NCI-H226 (cell line): ENCODE results near the gene DCDC1.
"Not testable (repeated sequence)": the region's sequence is repeated elsewhere in the genome, so short reads cannot be mapped to it uniquely, and the experiment has no call there.

Source experiments
- DNase-seq: peaks from one replicate; pipeline ENCODE4 v3.0.0-alpha.2; 2015

DCDC1 gene

GRCh38 chr11:30983776-30984441 is 385.6 kb downstream of the DCDC1 start:
- no peak for DNase-seq

DNA sequence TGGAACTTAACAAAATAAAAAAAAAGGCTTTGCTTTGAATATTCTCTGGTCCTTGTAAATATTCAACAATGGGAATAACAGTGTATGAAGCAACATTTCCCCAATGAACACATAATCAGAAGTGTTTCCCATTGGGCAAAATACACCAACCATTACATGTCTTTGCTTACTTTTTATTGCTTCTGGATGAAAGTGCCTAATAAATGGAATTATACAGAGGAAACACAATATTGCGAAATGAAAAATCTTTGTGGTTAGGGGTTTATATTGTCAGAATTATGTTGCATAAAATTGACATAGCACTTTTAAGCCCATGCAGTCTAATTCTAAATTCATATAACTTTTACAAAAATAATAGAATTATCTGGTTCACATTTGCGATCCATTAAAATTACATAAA is 386.4 kb downstream of the DCDC1 start:
- no peak for DNase-seq

DNA sequence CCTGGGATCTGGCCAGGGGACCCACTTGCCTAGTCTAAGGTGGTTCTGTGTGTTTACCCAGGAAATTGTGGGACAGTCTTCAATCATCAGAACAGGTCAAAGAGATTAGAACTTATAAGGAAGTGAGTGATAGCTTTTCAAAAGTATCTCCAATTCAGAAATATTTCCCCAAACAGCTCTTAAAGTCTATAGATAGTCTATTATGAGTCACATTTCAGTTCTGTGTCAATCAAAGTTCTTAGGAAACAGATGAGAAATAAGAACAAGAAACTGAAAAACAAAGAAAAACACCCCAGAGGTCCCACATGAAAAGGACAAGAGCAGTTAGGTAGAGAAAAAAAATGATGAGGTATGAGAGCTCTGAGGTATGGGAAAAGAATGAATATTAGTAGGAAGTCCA is 402.0 kb downstream of the DCDC1 start:
- DNase-seq: no peak

DNA sequence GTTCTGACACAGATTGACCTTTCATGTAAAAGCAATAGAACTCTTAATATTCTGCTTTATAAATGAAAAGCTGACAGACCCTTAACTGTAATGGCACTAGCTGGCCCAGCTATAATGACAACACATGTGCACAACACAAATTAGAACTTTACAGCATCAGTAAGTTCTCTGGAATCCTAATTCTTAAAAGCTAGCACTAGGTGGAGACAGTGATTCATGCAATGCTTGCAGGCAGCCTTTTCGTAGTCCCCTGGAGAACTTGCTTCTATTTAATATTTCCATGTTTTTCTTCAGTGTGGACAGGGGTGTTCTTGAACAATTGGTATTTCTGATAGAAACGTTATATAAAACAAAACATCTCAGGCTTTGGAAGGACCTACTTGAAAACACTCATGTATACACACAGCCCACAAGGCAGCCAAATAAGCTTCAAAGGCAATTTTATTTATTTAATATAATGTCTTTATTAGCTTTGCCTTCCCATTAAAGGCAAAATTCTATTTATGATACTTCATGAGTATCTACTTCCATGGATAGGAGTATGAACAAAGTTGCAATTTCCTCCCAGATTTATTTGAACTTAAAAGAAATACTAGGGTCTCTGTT is 409.0 kb downstream of the DCDC1 start:
- DNase-seq: peak; percentile 10

GRCh38 chr11:30956751-30957150 is 412.8 kb downstream of the DCDC1 start:
- no peak for DNase-seq

GRCh38 chr11:30949838-30950237 is 419.7 kb downstream of the DCDC1 start:
- no peak for DNase-seq

DNA sequence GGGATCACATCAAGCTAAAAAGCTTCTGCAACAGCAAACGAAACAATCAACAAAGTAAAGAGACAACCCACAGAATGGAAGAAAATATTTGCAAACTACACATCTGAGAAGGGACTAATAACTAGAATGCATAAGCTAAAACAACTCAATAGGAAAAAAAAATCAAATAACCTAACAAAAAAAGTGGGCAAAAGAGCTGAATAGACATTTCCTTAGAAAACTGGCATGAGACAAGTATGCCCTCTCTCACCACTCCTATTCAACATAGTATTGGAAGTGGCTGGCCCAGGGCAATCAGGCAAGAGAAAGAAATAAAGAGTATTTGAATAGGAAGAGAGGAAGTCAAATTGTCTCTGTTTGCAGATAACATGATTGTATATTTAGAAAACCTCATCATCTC is 421.8 kb downstream of the DCDC1 start:
- DNase-seq: not testable (repeated sequence)

DNA sequence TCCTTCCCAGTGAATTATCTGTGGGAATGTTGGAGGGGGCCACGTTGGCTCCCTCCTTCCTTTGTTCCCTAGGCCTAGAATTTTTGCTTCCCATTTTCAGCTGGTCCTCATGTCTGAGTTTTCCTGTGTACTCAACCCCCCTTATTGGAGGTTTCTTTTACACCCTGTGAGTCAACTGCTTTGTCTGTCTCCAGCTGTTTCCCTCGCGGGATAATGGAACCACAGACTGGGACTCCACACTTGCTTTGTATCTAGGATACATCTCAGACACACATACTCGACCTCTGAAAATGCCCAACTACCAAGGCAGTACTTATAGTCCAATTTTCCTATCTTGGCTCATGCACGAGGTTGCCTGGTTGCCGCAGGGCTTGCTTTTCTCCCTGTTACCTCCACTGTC is 430.7 kb downstream of the DCDC1 start:
- no peak for DNase-seq

DNA sequence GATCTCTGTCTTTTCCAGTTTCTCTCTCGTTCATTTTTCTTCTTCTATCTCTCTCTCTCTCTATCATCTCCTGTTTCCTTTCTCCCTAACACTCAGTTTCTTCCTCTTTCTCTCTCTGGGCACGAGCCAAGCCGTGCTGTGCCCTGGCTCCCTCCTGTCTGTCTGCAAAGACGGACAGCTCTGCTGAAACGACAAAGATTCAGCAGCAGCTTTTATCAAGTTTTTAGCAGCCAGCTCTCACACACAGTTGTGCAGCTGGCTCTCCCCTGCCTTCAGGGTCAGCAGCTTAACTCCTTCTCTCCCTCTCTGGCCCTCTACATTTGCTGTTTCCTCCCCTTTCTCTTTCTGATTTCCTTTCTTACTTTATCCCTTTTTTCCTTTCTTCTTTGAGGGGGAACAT is 431.4 kb downstream of the DCDC1 start:
- DNase-seq: no peak

DNA sequence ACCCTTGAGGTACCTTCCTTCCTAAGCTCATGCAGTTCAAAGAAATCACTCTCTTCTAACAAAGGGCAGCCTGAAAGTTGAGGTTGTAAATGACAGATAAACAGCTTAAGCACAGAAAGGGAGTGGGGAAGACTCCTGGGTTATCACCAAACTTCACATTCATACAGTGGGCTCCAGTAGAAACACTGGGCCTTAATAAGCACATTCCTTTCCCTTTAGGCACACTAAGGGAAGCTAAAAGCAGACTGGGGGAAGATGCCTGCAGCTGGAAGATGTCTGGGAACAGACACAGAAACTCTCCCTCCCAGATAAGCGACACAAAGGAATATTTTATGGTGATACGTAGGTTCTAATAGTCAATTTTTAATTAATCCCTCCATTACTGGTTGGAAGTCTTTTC is 433.0 kb downstream of the DCDC1 start:
- peak; percentile 24 for DNase-seq

DNA sequence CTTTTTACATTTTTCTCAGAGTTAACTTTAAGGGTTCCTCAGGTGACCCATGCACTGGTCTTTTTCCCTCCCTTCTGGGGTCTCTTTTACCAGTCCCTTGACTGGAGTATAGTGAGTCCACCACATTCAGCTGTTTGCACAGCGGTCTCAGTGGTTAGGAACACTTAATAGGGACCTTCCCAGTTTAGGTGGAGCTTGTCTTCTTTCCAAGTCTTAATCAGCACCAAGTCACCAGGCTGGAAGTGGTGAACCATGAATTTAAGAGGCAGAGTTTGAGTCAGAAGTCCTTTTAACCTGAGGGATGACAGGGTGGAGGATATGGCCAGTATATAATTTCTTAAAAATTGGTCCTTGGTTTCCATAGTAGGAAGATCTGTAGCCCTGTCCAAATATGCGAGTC is 433.7 kb downstream of the DCDC1 start:
- peak; percentile 13 for DNase-seq

- DNase-seq: no peak
Measured at GRCh38 chr11:30926130-30926529, 443.4 kb downstream of the DCDC1 start.

DNA sequence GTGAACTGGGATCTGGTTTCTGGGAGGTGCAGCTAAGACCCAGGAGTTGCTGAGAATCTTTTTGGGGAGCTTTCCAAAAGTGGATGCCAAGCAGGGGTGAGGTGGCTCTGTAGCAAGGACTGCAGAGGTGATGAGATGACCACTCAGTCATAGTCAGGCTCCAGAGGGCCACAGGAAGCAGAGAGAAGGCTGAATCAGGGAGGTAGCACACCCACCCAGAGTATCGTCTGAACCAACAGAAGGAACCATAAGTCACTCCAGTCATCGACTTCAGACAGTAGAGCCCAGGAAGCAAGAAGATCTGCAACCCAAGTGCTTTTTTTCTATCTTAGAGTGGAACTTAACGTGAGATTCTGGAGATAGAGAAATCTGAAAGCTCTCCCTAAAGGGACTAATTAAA is 447.7 kb downstream of the DCDC1 start:
- DNase-seq: no peak

DNA sequence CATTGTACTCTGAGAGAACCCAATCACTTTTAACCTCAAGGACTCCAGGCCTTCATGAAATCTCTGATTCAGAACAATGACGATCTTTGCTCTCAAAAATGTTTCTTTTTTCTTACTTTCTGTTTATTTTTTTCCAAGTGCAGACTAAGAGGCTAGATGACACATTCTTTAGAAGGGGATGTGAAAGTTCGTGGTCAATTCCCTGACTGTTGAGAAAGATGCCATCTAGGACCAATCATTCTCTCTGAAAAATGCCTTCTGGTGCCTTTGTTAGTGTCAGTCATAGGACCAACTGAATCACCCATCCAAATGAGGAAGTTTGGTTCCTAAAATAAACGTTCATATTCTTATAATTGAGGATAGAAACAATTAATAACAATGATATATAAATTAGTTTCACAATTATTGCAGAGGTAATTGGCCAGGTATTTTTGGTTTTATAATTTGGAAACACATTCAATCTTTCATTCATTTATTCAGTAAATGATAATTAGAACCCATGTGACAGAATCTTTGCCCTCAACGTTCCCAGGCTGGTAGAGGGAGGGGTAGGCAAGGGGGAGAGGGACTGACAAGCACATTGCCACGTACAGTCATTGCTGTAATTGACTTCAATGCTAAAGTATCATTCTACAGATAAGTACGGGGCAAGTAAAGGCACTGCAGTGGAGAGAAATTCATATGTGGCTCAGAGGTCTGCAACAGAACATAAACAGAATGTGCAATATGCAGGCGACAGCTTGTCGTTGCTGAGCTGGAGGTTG is 450.0 kb downstream of the DCDC1 start:
- no peak for DNase-seq

GRCh38 chr11:30917859-30918478 is 451.6 kb downstream of the DCDC1 start:
- peak; percentile 33 for DNase-seq

GRCh38 chr11:30917266-30917665 is 452.3 kb downstream of the DCDC1 start:
- DNase-seq: no peak

- DNase-seq: no peak
Measured at GRCh38 chr11:30916764-30917163, 452.8 kb downstream of the DCDC1 start.

GRCh38 chr11:30914143-30914762 is 455.3 kb downstream of the DCDC1 start:
- peak; percentile 44 for DNase-seq

GRCh38 chr11:30911247-30911646 is 458.3 kb downstream of the DCDC1 start:
- DNase-seq: no peak

- no peak for DNase-seq
Measured at GRCh38 chr11:30908857-30909256, 460.7 kb downstream of the DCDC1 start.

DNA sequence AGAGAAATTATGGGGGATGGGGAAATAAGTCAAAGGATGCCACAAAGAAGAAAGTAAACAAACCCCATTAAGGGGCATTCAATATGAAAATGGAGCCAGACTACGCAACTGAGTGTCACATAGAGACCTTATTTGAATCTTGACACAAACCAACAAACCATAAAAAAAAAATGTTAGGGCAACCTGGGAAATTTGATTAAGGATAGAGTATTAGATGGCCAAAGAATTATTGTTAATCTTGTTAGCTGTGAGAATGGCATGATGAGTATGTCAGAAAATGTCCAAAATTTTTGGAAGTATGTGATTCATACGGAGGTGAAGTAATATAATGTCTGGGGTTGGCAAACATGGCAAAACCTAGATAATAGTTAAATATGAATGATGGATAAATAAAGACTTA is 461.3 kb downstream of the DCDC1 start:
- DNase-seq: no peak

GRCh38 chr11:30902929-30903328 is 466.6 kb downstream of the DCDC1 start:
- no peak for DNase-seq

DNA sequence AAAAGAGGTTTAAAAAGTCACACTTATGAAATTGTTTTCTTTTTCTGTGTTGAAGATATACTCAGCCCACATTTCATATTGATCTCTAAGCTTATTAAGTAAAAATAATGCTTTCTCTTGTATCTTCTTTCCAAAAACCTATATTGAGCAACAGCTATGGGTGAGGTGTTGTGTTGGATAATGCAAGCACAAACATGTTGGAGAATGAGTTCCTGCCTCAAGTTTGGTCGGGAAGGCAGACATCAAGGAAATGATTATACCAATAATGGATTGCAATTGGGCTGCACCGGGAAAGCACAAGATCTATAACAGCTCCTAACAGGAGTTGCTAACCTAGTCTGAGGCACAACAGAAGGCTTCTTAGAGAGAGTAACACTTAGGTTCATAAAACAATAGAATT is 474.5 kb downstream of the DCDC1 start:
- no peak for DNase-seq
